CD4-positive, alpha-beta T cell treated with Interferon alpha-2 for 1 hour (primary cell): ENCODE data around the gene STT3B.

Experiments used
- DNase-seq, 2 donors: peaks; one replicate each; pipeline ENCODE4 v3.0.0-alpha.2; 2020 to 2022

STT3B gene

DNA sequence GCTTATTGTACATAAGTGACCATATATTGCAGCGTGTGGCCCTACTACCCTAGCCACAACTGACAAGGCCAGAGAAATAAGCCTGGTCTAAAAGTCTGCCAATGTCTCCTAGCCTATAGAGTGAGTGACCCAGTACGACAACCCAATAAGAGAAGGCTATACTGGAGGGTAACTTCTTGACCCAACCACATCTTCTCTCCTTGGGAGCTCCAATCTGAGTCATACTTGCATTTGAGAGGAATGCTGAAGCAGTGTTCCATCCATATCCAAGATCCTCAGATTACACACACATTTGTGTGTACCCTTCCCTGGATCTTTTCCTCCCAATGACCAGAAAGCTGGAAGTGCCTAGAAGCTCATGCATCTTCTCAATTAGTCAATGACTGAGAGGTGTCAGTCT lies 11.3 kb upstream of the STT3B start:
- no peak for DNase-seq

DNA sequence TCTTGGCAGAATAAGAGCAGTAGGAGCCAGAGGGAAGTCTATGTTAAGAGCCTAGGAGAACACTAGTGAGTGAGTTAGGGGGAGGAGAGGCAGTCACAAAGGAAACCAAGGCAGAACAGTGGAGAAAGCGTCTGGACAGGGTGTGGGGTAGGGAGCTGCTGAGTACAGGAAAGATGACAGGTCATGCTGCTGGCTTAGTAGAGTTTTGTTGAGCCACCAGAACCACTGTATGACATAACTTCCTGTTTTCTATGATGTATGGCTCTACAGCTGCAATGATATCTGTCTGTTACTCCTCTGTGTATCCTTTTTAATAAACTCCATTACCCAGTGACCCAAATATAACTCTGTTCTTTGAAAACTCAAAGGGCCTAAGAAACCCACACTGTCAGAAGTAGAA lies 10.6 kb upstream of the STT3B start:
- DNase-seq: peak; percentile 33 to 59

DNA sequence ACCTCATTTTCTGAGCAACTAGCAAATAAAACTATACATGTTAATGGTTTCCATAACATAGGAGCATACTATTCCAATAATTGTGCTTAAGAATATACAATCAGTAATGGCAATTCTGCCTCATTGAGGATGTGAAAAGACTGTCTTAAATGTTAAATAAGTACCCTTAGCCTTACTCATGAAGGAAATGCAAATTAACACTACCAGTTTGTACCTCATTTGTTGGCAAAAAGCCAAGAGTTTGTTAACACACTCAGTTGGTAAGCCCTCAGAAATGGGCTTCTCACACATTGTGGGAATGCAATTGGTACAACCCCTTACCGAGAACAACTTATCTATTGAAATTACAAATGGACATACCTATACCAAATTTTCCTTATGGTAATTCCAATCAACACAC lies 9.2 kb upstream of the STT3B start:
- DNase-seq: no peak

DNA sequence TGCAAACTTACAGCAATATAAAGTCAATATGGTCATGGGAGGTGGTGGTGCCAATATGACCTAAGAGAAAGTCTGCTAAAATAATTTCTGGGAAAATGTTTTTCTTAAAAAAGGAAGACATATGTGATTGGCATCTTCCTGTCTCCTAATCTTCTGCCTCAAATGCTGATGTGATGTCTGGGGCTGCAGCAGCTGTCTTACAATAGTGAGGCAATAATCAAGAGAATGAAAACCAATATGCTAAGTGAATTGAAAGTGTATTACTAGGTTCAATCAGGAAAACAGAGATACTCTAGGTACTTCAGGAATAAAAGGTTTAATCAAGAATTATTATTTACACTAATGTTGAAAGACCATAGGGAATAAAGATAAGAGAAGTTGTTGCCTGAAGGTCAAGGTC lies 7.2 kb upstream of the STT3B start:
- DNase-seq: no peak

DNA sequence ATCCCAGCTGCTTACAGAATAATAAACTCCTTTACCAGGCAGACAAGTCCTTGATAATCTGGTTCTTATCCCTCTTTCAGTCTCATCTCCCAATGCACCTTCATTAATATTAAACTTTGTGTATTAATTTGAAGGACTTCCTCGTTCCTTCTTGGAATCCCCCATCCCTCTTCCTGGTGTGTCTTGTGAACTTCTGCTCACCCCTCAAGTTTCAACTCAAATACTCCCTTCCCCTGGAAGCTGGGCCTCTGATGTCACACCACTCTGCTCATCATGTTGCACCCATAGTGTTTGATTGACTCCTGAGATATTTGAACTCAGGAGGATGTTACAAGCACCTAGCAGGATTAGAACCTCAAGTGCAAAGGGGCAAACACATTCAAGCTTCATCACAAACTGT lies 3.3 kb upstream of the STT3B start:
- DNase-seq: no peak

DNA sequence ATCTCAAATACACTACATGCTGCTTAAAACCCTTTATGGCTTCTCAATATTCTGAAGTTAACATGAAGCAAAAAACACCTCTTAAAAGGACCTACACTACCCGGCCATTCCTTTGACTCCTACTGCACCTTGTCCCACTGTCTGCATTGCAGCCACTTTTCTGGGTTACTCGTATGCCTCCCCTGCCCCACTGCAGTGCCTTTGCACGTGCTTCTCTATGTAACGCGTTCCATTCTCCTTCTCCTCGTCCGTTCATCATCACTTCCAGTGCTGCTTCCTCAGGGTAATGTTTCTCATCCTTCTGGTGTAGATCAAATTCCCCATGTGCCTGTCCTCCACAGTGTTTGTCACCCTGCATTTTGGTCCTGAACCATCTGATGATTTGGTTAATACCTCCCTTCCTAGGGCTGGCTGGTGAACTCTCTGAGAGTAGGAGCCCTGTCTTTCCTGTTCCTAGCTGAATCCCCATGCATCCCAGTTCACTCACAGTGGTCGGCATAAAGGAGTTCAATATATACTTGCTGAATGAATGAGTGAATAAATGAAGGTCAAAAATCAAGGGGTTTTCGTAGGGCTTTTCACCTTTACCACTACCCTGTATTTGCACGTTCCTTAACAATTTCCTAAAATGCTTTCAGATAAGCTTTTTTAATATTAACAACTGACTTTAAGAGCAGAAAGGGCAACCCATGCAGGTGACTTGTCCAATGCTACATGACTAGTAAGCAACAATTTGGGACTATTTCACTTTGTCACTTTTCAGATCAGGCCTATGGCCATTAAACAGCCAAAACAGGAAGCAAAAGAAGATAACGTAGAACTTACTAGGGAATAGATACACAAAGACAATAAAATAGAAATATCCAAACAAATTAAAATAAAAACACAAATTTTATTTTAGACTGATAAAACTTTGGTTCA lies 2.4 kb upstream of the STT3B start:
- no peak for DNase-seq

DNA sequence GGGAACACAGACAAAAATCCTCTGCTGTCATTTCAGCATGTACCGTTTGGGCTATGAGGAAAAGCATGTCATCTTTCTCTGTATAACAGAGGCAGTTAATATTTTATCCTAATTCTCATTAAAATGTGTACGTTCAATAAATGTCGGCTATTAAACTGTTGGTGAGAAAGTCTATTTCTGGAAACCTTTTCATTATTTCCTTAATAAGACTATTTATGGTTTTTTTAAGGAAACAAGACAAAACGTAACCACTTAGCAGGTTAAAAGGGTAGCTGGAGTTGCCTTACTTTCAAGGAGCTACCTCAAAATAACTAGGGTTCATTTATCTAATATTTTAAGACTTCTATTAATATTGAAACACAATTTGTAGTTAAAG lies 1.8 kb upstream of the STT3B start:
- DNase-seq: no peak

DNA sequence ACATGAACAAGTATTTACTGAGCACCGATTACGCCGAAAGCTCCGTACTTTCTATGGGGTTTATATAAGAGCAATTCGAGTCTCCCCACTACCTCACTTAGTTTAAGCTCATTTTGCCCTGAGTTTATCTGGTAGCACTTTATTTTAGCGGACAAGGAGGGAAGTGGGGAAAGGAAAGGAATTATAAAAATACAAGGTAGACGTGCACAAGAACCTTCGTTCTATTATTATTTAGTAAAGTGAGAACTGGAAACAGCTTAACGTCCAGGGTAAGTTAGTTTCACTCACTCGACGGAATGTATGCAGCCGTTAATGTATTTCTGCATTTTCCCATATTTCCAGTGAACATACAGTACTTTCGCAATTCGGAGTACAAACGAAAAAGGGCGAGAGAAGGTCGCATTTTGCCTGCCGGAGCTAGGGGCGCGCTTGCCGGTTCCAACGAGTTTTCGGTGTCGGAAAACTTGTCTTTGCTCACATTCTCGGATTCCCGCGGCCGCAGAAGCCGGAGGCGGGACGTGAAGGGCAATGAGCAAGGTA lies 1.2 kb upstream of the STT3B start:
- no peak for DNase-seq

DNA sequence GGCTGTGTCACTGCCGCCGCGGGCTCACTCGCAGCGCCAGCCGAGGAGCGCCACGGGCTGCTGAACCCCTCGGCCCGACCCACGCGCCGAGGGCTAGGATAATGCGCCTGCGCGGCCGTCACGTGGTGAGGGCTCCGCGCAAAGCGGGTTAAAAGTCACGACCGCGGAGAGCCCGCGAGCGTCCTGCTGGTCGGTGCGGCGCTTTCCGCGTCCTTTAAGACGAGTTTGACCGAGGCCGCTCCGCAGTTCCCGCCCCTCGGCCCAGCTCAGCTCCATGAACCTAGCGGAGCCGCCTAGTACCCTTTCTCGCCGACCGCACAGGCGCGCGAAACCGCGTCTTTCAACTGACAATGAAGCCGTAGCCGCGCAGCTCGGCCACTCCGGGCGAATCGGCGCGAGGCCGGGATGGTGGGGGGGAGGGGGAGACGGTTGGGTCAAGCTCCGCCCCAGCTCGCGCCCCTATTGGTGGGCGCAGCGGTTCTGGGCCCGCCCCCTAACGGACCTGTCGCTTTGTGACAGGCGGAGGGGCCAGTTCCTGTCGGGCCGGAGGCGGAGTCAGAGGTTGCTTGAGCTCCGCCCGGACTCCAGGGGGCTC lies 636 bp upstream of the STT3B start:
- peak; percentile 99 for DNase-seq

DNA sequence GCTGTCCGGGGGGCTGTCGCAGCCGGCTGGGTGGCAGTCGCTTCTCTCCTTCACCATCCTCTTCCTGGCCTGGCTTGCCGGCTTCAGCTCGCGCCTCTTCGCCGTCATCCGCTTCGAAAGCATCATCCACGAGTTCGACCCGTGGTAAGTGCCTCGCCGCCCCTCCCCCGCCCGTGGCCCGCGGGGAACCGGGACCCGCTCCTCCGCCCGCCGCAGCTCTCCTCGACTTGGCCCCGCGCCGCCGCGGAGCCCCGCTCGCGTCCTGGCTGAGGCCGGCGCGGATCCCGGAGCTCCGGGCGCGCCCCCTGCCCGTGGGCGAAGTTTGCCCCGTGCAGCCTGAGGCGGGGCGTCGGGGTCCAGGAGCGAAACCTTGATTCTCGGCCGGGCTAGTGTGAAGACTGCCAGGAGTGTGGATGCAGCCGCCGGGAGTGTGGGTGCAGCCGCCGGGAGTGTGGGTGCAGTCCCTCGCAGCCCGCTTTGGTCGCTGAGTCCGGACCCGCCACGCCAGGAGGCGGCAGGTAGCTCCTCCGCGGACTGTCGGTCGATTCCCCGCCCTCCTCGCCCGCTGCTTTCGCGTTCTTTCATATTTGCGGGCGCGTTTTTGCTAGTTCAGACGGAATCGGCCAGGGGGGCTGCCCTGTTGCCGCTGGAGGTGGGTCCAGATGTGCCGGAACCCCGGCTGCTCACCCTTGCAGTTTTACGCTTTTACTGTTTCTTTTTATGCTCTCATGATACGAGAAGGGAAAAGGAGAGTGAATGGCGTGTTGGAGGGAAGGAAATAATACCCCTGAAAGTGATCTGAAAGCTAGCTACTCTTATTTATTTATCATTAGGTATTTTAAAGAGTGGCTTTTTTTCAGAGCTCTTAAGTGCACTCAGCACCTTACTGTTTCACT lies 692 bp downstream of the STT3B start:
- DNase-seq: peak; percentile 50 to 63

DNA sequence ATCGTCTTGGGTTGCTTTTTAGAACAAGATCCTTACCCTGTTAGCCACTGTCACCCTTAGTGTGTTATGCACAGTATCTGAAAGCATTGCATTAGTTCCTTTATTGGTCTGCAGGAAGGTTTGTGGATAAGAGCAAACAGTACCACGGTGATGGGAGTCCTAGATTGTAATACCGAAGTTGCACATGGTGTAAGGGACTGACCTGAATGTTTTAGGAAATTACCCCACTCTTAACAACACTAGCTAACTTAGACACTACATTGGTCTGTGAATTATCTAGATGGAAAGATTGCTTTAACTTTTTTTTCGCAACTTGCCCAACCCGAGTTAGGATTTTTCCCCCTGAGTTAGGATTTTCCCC lies 1.3 kb downstream of the STT3B start:
- peak in 1 of 2 donors; percentile 32 for DNase-seq

DNA sequence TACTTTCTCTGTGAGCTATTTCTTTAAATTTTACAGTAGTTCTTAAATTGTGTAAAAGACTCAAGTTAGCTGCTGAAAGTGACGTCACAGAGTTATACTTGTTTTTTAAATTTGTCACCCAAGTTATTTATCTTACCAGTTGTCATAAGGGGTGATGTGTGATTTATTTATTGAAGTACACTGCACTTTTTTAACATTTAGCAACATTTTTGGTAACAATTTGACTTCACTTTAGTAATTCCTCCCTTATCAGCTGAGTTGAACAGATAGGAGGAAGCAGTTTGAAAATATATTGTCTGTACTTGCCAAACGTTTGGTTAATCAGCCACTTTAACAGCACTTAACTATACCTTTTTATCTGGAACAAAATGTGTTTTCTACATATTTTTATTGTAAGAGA lies 3.8 kb downstream of the STT3B start:
- peak in 1 of 2 donors; percentile 17 for DNase-seq

DNA sequence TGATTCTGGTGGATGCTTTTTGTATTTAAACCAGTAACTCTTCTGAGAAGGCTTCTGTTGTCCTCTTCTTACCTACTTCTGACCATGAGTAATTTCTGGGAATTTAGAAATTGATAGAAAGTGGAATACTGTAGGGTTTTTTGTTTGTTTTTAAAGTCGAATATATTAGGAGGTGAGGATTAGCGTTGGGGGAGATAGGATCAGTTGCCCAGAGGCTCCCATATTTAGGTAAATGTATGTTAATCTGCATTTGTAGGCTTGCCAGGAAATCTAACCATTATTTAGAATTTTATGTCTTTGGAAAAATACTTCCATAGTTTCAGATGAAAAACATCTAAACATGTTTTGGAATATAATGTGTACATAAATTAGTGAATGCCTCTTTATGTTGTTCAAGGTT lies 6.1 kb downstream of the STT3B start:
- DNase-seq: no peak

DNA sequence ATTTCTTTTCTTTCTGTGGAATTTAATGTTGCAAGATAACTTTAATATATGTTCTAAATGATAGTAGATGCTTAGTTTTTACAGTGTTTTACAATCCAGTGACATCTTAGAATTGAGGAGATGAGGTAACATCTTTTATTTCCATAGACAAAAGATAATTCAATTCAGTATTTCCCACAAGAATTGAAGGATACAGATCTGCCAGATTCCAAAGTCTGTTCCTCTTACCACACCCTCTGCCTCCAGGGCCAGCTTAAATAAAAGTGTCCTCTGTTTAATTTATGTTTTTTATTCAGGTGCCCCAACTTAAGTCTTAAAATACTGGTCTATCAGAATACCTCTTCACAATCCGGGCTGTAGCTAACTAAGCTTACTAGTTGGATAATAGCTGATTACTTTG lies 6.5 kb downstream of the STT3B start:
- no peak for DNase-seq

DNA sequence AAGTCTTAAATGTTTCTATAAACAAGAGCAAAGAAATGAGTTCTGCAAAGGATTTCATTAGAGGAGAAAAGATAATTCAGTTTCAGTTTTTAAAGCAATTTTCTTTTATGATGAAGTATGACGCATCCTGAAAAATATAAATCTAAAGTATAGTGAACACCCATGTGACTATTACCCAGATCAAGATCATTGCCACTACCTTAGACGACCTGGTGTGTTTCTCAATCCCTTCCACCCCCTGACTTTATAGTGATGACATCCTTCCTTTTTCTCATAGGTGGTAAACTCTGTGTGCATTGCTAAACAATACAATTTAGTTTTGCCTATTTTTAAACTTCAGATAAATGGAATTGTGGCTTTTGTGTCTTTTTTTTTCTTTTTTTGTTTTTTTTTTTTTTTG lies 8.4 kb downstream of the STT3B start:
- peak in 1 of 2 donors; percentile 30 for DNase-seq

DNA sequence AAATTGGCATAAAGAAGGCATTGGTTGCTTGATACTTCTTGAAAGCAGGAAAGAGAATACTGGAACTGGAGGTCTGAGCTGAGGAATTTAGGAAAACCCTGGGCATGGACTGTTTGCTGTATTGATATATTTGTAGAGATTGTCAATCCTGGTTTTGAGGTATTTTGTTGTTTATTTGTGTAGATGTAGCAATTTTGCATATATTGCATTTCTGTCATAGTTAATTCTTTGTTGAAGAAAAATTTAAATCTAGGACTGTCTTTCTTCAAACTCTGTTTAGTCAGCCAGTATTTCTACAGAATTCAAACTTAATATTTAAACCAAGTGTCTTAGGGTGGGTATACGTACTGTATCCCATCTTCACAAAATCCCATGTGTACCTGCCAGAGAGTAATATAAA lies 9.5 kb downstream of the STT3B start:
- DNase-seq: no peak

DNA sequence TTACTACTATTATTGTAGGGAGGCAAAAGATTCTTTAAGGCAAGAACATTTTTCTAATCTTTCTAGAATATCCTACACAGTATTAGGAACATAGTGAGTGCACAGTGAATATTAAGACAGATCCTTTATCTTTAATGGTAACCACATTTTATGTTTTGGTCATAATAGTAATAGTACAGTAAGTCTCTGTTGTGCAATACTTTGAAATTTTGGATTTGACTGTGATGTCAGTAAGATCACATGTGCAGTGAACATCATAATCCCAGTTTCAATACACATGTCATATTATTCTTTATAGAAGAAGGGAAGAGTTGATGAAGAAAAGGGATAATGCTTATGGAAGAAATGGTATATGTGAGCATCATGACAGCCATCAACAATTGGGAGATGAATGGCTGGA lies 10.7 kb downstream of the STT3B start:
- no peak for DNase-seq

DNA sequence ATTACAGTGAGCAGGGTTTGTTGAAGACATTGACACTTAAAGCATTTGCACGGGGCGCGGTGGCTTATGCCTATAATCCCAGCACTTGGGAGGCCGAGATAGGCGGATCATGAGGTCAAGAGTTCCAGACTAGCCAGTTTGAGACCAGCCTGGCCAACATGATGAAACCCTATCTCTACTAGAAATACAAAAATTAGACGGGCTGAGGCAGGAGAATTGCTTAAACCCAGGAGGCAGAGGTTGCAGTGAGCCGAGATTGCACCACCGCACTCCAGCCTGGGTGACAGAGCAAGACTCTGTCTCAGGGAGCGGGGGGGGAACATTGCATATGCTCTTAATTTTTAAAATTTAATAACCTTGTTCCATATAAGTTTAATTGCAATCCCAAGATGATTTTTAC lies 11.9 kb downstream of the STT3B start:
- peak in 1 of 2 donors; percentile 5 for DNase-seq

DNA sequence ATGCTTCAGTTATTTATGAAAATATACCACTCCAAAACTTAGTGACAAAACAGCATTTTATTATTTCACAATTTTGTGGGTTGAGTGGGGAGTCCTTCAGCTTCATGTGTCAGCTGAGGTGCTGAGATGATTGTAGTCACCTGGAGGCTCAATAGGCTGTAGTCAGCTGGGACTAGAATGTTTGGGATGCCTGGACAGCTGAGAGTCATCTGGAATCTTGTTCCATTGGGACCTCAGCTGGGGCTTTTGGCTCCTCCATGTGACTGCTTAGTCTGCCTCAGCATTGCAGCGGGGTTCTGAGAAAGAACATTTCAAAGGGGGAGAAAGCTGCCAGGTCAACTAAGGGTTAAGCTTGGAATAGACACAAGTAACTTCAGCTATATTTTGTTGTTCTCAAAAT lies 13.4 kb downstream of the STT3B start:
- DNase-seq: no peak

DNA sequence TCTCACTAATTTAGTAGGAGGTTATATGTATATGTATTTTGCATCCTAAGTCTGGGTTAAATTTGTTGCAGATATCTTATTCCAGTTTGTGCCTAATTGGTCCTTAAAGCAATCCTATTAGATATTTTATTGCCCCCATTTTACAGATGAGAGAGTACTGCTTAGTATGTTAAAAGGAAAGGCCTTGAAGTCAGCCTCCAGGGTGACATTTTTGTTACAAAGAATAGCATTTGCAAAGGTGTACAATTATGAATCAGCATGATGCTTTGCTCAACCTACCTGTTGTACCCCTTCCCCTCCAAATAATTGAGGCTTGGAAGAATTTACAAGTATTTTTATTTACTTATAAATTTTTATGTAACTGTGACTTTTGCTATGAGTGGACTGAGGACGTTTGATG lies 14.0 kb downstream of the STT3B start:
- DNase-seq: no peak

DNA sequence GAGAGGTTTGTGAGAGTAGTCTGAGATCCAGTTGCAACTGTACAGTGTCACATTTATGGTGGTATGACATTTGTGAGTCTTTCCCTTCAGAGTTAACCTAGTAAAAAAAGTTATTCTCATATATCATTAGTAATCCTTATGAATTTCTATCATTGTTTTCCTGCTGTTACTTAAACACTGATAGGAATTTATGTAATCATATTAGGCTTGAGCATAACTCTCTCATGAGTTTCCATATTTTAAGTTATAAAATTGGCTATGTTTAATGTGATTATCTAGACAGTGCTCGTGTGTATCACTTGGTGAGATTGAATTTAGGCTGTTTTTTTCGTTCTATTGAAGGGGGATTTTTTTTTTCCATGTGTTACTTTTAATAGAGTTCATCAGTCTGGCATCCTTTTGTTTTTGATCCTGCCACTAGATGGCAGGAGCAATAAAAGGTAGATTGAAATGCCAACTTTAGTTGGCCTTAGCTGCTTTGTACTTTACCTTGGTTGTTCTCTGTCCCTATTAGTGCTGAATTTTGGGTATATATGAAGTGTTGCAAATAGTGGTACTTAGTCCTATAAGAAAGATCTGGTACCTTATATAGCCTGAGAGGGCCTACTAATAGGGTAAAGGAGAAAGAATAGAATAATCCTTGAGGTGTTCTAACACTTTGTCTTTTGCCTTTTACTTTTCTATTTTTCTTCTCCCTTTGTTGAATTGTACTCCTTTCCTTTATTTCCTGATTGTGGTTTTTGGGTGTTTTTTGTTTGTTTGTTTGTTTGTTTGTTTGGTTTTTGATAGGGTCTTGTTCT lies 17.9 kb downstream of the STT3B start:
- DNase-seq: peak in 1 of 2 donors; percentile 61

DNA sequence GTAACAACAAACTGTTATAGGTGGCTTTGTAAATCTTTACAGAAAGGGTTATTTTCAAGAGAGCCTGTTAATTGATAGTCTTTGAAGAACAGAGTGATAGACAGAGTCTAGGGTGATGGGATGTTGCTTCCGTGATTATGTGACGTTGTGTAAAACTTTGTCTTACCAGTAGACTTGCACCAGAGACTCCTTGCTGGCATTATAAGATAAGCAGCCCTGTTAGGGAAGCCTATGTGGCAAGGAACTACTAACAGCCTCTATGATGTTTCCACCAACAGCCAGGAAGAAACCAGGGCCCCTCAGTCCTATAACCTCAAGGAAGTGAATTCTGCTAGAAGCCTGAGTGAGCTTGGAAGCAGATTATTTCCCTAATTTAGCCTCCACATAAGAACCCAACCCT lies 18.9 kb downstream of the STT3B start:
- no peak for DNase-seq

DNA sequence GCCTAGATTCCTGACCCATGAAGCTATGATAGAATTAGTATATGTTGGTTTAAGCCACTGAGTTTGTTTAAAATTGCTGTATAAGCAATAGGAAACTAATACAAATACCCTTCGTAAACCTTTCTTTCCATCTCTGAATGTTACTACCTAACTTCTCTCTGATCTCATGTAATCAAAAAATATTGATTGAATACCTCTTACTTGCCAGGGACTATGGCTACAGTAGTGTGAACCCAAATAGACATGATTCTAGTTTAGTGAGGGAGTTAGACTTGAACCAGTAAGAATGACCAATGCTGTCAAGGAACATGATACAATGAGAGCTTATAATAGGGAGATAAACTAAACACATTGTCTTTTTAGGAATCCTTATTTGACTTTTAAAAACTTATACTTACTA lies 19.4 kb downstream of the STT3B start:
- no peak for DNase-seq
